SH-SY5Y (cell line): ENCODE results near the gene AAR2.

Experiments used
- GATA2 ChIP-seq: IDR thresholded peaks from 2 replicates; pipeline ENCODE4 v1.6.1; 2011; ENCODE audit warnings: mild to moderate bottlenecking, low read depth, low read length
- GATA3 ChIP-seq: IDR thresholded peaks from 2 replicates; pipeline ENCODE4 v1.6.1; 2011; ENCODE audit warnings: low read depth, mild to moderate bottlenecking, low read length, moderate library complexity

GRCh38 chr20:36260316-36260715 lies 24.0 kb downstream of the AAR2 start:
- no peak for TF ChIP-seq GATA2
- no peak for TF ChIP-seq GATA3
